ENCODE results near the gene FBN1.

Gene FBN1

DNA sequence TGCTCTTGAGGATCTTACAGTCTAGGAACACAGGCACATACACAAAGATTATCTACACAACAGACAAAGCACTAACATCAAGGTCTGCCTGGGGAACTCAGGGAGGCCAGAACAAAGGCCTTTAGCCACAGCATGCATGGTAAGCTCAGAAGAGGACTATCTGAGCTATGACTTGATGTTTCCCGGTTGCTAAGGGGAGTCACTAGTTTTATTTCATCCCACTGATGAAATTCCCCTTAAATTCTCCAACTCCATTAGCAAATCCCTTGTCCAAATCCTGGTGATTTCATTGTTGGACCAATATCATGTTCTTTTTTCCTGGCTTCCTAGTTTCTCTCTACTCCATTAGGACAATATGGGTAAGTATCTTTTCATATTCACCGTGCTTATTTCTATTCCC is 23.3 kb downstream of the FBN1 start:
- no peak for DNase-seq (ENCODE audit: low read depth)

DNA sequence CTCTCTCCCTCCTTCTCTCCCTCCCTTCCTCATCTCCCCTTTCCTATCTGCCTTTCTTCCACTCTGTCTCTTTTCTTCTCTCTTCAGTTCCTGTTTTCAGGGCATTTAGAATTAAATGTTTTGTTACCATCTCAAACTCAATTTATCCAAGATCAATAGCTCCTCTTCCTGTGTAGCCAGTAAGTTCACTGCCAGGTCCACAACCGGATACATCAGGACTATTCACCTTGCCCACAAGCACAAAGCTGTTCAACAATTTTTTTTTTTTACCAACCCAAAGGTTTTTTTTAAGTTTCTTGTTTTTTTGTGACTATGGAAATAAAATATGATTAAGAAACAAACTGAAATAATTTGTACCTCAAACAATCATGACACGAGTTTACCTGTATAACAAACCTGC is 26.1 kb downstream of the FBN1 start:
- no peak for DNase-seq (ENCODE audit: low read depth)

DNA sequence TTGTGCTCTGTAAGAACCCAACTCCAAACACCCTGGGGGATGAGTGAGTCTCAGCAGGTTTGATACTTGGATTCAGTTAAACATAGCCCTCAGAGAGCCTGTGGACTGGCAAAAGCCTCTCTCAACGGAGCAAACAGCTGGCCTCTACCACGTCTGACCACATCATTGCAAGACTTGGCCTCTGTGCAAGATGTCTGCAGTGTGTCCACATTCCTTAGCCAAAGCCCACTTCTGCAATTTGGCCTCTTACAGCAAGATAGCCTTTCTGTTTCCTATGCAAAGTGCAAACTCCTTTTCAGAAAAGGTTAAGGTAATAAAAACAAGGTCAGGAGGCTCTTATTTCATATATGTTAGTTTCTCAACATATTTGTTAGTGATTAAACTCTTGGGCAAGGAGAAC is 27.9 kb downstream of the FBN1 start:
- DNase-seq (ENCODE audit: low read depth): no peak

DNA sequence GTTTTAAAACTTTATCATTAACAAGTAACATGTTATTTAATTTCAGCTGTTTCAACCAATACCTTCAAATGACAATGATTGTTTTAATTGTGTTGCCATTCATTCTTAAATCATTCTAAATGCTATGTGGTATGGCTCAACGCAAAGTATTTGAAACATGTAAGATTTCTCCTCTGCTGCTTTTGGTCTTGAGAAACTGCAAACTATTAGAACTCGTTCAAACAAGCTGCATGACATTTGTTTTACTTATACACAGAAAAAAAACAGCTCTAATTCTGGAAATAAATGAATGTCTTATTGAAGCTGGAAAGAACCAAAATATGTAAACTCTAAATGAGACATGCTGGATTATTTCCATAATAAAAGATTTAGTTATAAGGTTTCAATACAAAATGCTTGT is 29.3 kb downstream of the FBN1 start:
- DNase-seq (ENCODE audit: low read depth): no peak

DNA sequence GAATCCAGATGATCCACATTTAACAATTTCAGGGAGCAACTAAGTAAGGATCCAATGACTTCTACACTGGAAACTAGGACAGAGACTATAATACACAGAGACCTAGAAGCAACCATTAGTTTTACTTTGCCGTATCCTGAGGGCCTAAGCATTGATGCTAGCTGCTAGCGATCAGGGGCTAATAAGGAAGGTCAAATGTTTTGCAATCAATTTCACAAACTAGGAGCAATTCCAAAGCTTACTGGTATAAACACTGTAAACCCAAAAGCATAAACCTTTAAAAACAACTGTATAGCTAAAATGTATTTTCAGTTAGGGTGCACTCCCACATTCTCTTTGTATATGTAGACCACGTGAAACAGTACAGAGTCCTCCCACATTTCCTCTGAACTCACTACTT is 31.5 kb downstream of the FBN1 start:
- DNase-seq (ENCODE audit: low read depth): no peak

DNA sequence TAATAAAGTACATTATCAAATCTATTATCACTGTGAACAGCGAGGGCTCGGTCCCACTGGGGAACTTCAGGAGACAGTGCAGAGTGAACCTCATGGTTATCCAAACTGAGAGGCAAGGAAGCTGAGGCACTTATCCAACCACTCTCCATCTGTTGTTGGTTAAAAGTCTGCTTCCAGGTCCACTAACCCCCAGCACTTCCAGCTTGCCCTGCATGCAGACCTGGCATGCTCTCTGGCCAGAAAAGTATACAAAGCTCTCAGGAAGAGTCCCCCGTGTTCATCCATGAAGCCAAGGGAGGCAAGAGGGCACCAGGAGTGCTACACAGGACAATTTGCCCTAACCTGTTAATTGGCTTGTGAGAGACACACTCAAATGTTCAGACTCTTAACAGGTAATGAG is 36.0 kb downstream of the FBN1 start:
- DNase-seq (ENCODE audit: low read depth): no peak

DNA sequence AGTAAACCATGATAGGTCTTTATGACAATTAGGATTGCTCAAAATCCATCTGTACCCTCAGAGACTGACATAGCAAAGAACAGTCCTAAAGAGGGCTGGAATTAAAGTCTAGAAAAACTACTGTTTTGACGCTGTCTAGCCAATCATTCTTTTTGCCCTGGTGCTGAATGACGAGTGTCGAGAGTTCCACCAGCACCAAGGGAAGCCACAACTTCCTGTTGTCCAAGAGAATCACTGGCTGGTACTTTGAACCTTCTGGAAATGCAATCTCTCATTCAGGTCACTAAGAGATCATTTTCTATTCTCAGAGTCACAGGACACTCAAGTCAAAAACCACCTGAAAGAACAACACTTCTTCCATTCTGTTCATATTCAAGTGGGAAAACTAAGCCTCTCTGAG is 37.7 kb downstream of the FBN1 start:
- no peak for DNase-seq (ENCODE audit: low read depth)

DNA sequence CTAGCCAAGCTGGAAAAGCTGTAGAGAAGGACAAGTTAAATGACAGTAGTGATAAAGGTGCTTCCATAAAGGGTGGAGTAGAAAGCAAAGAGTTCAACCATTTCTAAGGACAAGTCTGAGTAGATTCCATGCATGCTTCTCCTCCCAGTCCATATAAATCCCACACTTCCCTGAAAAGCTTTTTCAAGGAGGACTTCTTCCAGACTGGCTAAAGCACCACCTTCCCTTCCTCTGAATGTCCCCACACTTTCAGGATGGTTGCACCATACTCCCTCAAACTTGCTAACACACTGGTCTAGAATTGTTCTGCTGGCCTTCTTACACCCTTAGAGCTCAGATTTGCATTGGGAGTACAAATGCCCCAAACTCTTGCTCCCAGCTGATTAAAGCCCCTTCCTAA is 40.9 kb downstream of the FBN1 start:
- DNase-seq (ENCODE audit: low read depth): no peak

DNA sequence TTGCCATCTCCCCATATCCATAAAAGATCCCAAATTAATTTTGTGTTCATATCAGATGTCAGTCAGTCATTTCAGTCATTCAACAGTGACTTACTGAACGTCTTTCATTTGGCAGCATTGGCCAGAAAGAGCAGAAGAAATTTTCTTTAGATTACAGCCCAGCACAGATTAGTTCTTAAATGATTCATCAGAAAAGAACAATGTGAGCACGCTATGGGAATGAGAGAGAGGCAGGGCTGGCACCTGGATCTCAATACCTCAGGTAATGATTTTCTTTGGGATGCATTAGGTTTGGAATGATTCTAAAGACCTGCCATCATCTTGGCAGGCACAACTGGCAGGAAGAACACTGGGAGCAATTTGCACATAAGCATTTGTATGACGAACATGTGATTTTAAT is 41.6 kb downstream of the FBN1 start:
- DNase-seq (ENCODE audit: low read depth): no peak

DNA sequence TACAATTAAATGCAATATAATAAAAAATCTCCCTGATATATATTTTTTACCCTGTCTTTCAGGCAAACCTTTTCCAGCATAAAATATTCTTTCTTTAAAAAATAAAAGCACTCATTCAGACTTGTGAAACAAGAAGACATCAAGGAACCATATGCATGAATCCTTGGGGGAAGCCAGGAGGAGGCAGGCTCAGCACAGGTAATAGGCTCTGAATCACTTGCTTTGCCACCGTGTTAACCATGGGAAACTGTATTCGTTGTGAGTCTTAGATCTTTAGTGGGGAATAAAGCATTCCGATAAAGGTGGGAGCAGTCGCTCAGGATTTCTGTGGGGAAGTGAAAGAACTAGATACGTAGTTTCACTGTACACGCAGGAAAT is 42.4 kb downstream of the FBN1 start:
- no peak for DNase-seq (ENCODE audit: low read depth)

DNA sequence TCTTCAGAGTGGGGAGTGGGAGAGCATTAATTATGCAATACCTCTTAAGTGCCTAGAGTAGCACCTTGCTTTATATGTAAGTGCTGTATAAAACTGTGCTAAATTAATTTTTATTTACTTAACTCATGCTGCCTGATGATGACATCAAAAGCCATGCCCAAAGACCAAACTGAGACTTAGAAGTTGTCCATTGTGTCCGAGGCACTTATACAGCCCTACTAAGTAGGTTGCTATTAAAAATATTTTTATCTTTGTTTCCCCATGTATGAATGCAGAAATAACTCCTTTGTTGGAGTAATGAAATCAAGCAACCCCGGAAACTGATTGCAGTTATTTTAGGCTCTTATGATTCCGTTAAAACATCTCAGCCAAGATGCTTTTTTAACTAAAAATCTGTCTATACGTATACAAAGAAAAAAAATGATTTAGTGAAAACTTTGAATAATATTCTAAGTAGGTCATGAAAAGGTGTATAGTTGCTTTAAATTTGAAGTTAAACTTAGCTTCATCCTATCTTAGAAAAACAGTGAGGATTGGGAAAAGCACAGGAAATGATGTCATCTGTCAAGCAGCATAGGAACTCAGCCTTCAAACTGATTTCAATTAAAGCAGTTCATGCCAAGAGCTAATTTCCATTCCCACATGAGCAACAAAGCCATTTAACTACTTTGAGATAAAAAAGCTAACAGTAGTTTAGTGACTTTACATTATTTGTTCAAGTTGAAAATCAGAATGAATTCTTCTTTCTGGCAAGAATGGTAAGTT is 43.0 kb downstream of the FBN1 start:
- DNase-seq (ENCODE audit: low read depth): no peak

DNA sequence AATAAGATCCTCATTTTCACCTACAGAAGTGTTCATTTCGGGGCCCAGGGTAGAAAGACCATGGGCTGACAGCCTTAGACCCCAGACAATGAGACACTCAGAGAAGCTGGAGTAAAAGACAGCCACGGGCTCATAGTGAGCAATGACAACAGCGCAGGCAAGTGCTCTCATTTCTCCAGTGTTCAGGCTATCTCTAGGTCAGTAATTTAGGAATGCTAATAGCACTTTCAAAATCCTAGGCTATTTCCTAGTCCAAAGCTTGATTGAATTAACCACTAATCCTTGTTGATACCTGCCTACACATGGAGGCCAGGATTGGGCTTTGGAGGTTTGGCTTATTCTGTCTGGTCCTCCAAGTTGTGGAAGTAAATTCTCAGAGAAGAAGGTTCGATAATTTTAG is 44.4 kb downstream of the FBN1 start:
- DNase-seq (ENCODE audit: low read depth): no peak

DNA sequence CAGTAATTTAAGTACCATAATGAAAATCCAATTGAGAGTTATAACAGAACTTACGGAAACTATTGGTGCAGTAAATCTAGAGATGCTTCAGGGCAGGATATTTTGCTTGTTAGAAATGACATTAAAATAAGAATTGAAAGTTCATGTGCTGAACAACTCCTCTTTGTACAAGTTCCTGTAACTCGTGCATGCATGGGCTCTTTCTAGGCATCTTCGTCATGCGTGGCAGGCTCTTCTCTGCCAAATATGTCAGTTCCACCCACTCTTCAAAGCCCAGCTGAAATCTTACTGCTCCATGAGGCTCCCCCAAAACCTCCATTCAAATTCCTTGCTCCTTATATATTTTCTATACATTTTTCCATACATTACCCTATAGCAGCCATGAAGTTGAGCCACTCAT is 48.7 kb downstream of the FBN1 start:
- no peak for DNase-seq (ENCODE audit: low read depth)

DNA sequence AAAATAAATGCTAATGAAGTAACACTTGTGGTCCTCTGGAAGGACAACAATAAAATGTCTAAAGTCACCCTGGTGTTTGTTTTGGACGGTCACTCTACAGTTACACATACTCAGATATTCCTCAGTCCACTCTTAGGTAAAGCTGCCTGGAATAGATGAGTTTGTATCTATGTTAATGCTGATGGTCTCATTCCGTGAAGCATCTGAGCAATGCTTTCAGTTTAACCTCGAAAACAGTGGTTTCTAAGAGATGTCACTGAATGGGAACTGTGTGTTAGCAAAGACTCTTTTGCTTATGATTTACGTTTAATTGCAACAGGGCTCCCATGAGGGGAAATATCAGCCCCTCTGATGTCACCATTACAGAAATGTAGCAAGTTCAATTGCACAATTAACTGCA is 49.1 kb downstream of the FBN1 start:
- no peak for DNase-seq (ENCODE audit: low read depth)

DNA sequence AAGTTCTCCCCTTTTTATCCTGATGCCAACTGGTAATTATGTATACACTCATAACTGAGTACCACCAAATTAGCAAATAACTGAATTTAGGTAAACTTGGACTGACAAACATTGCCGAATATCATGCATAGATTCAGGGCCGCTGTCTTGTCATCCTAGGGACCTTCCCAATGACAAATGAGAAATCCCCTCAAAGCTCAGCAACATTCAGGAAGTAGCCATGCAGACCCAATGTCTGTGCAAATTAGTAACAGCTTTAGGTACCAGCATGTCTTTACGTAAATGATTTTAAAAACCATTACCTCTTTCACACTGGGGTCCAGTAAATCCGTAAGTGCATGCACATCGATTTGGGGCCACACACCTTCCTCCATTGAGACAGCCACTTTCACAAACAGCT is 49.5 kb downstream of the FBN1 start:
- DNase-seq (ENCODE audit: low read depth): no peak

DNA sequence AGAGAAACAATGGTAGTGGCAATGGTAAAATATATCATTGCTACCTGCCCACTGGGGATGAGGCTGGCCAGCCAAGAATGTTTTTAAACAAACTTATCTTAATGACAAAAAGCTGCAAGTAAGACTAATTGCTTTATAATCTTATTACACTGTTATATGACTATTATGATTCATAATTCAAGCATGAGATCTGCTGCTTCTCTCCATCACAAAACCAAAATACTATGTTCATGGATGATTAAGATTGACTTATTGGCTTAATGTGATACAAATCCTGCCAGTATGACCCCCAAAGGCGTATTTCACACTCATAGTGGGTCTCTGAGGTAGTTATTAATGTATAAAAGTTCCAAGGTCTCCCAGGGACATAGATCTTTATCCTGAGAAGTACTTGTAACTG is 52.6 kb downstream of the FBN1 start:
- DNase-seq (ENCODE audit: low read depth): no peak

DNA sequence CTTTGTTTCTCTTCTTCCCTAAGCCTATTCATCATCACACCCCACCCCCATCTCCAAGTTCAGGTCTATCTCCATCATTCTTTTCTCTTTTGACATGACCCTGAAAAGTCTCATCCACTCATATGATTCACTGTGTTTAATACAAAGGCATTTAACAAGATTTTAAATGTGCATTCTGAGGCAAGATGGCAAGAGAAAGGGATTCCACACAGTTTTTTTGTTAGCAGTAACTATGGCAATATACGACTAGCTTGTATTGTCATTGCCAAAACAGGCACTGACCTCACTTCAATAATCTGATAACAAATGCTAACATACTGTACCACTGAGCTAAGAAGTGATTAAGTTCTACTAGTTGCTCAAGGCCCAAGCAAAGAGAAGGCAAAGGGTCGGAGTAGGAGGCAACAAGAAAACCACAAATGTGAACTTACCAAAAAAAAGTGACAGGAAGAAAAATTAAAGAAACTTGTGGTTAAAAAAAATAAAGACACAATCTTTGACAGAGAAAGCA is 53.2 kb downstream of the FBN1 start:
- DNase-seq (ENCODE audit: low read depth): no peak

DNA sequence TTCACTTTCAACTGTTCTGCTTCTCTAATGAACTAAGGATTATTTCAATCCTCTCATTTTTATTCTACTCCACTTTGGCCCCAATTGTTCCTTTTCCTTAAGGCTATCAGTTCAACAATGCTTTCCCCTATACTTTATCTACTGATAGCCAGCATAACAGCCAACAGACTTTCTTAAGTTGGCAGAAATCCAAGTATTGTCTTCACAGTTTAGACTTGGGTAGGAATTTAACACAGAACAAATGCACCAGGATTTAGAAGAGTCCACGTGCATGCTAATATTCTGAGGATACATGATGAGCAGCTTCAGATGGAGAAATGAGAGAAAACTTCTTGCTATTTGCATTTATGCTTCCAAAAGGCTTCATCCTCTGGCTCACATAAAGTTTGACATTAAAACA is 54.8 kb downstream of the FBN1 start:
- no peak for DNase-seq (ENCODE audit: low read depth)

DNA sequence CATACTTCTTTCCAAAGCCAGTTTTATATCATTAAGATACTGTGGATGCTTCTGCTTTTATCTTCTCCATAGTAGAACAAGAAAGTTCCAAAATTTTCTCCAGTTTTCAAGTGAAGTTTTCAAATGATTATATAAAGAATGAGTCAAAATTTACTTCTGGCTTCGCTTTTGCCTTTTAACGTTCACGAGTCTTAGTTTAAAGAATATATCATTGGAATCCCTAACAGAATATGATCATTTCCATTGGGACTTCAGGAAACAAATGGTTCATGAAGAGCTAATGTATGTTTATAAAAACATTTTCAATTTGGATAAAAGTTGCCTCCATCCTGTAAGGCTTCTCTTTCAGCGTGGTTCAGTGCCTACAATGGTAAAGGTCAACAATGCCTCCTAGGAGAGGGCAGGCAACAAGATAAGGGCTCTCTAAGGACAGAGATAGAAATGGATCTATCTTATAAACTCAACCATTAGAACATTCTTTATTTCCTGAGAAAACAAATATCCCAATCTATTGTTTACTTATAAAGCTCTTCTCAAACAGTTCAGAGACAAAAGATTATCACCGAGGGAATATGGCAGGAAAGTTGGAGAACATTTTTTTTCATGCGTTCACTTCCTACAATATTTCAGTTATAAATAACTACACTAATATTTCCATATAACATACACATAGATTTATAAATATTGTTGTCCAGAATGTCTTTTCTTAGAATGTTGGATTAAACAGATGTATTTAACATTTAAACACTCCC is 60.5 kb downstream of the FBN1 start:
- no peak for DNase-seq (ENCODE audit: low read depth)

DNA sequence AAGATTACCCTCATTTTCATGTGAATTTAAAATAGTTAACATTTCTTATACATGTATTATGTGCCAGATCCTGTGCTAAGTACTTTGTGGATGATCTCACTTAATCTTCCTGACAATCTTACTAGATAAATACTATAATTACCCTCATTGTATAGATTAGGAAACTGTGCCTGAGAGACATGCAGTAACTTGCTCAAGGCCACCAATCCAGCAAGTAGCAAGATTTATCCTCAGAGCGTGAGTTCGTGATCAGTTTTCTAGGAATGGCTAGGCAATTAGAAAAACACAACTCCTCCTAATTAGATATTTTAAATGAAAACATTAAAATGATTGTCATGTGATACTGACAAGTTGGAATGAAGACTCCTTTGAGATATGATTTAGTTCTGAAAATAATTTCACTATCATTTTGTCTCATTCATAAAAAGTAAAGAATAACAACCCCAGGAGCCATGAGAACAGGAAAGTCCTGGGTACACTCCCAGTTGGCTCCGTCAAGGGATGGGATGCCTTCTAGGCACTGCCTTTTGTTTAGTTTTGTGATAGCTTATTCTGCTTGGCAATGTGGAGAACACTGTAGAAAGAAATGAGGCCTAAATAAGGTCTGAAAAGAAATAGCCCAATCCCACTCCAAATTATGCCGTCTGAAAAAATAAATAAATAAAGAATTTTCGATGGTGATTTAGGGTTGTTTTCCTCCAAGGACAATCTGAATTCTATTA is 61.3 kb downstream of the FBN1 start:
- DNase-seq (ENCODE audit: low read depth): no peak

DNA sequence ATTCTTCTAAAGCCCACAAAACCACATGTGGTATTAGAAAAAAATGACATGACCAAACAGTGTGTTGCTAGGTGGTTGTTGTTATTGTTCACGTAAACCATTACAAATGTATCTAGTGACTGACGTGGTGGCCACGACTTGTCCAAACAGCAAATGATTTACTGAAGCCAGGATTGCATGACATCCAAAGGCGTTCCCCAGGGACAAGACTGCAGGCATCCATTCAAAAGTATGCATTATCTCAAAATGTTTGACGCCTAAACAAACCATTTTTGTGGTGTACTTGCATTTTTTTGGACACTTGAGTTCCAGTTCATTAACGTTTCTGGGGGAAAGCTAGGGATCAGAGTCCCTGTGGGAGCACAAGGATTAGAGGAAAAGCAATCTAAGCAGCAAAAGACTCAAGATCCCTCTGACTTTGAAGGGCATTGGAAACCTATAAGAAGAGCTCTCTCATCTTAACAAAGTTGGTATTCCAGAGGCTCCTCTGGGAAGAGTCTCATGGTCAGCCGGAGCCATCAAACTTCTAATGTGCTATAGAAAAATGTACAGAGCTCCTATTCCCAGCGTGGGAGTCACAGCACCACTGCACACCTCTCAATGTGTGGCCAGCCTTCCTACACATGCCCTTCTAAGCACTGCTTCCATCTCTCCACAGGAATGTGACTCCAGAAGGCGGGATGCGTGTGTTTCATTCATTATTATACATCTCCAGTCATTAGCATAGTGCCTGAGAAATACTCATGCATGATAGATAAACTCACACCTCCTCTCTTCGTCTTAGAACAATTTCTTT is 62.9 kb downstream of the FBN1 start:
- DNase-seq (ENCODE audit: low read depth): no peak

DNA sequence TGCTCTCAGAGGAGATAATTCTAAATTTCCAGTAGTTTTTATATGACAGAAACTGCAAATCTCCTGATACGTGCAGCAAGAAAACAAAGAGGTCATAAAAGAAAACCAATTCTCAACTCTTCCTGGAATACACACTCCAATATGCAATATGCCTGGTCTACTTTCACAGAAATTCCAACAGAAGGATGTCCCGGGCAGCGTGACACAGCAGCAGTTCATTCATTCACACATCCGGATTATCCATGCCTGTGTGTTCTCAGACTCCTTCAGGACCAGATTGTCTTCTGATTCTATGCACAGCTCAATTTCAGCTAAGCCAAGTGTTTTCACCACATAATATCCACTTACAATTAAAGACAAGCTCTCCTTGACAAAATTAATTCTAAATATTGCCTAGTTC is 64.3 kb downstream of the FBN1 start:
- DNase-seq (ENCODE audit: low read depth): no peak
